ENCODE measurements around the gene ESR2.

The ESR2 gene

GRCh38 chr14:64210216-64210615 is 84.0 kb downstream of the ESR2 start:
- no peak for DNase-seq (ENCODE audit: low read depth)
- H3K4me3 ChIP-seq (ENCODE audit: control insufficient read depth, low read depth, low read length): no peak overlapping the region
- TF ChIP-seq CTCF (conservative IDR thresholded peaks at IDR 0.05; ENCODE audit: control insufficient read depth, insufficient read depth, low read depth, low read length): no peak

DNA sequence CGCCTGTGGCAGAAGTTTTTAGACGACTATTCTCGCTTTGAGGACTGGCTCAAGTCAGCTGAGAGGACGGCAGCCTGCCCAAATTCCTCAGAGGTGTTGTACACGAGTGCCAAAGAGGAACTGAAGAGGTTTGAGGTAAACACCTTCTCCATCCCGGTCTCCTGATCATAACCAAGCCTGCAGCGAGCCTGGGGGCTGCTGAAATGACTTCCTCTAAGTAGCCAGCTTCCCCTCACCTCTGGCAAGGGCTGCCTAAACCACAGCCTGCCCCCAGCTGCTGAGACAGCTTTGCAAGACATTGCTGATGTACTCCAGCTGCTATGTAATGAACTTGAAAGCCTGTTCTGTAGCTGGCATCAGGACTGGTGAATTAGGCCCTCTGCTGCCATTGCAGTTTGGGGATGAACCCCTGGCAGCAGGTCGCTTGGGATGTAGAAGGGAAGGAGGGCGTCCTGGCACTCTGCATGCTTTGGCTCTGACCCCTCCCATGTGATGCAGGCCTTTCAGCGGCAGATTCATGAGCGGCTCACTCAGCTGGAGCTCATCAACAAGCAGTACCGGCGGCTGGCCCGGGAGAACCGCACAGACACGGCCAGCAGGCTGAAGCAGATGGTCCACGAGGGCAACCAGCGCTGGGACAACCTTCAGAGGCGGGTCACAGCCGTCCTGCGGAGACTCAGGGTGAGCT is 84.6 kb downstream of the ESR2 start:
- H3K4me3 ChIP-seq (ENCODE audit: control insufficient read depth, low read depth, low read length): no peak overlapping the region
- DNase-seq (ENCODE audit: low read depth): peak; percentile 19
- TF ChIP-seq CTCF (conservative IDR thresholded peaks at IDR 0.05; ENCODE audit: control insufficient read depth, insufficient read depth, low read depth, low read length): no peak

GRCh38 chr14:64208981-64209380 is 85.2 kb downstream of the ESR2 start:
- no peak for TF ChIP-seq CTCF (conservative IDR thresholded peaks at IDR 0.05; ENCODE audit: control insufficient read depth, insufficient read depth, low read depth, low read length)
- DNase-seq (ENCODE audit: low read depth): no peak
- H3K4me3 ChIP-seq (ENCODE audit: control insufficient read depth, low read depth, low read length): no peak overlapping the region

DNA sequence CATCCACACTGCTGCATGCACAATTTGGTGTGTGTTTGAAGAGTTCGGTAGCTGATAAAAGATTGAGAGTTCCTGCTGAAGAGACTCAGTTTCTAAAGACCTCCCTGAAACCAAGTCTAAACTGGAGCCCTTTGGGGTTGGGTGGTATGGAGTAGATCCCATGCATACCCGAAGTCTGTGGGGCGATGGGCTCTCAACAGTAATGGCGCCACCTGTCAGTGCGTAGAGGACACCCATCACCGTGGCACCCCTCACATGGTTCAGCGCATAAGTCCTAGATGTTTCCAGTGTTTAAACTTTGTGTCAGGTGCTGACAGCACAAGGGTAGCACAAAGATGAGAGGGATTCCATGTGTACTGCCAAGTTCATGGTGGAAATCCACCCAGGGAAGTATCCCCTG is 85.9 kb downstream of the ESR2 start:
- no peak for DNase-seq (ENCODE audit: low read depth)
- H3K4me3 ChIP-seq (ENCODE audit: control insufficient read depth, low read depth, low read length): no peak overlapping the region
- TF ChIP-seq CTCF (conservative IDR thresholded peaks at IDR 0.05; ENCODE audit: control insufficient read depth, insufficient read depth, low read depth, low read length): no peak

DNA sequence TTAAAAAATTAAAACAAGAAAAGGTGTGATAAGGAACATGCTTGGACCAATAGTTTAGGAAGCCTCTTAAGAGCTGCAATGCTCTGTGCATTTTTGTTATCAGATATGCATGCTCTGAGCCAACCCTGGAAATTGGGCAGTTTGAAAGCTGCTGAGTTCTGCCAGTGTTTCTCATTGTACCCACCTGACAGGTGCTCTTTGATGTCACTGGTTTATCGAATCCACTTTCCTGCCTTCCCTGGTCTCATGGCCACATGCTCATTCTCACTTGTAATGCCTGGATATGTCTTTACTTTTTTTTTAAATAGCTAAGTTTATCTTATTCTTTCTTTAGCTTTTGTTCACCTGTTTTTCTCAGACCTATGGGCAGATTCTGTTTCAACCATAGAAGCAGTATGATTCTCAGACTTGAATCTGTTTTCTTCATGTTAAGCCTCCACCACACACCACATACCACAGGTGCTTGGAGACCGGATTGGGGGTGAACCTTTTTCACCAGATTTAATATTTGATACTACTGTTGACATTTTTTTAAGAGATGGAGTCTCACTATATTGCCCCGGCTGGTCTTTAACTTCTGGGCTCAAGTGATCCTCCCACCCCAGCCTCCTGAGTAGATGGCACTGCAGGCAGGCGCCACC is 90.7 kb downstream of the ESR2 start:
- H3K4me3 ChIP-seq (ENCODE audit: control insufficient read depth, low read depth, low read length): no peak overlapping the region
- DNase-seq (ENCODE audit: low read depth): no peak
- no peak for TF ChIP-seq CTCF (conservative IDR thresholded peaks at IDR 0.05; ENCODE audit: control insufficient read depth, insufficient read depth, low read depth, low read length)

DNA sequence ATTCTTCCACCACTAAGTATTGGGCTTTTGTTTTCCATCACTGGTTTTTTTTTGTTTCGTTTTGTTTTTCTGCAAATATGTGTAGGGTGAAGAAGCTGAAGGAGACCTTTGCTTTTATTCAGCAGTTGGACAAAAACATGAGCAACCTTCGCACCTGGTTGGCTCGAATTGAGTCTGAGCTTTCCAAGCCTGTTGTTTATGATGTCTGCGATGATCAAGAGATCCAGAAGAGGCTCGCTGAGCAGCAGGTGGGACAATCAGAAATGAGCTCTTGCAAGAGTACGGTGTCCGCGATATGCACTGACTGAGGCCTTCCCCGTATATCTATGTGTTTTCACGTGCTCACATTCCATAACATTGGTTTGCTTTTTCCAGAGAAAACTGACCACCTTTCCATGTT is 91.5 kb downstream of the ESR2 start:
- no peak for TF ChIP-seq CTCF (conservative IDR thresholded peaks at IDR 0.05; ENCODE audit: control insufficient read depth, insufficient read depth, low read depth, low read length)
- no peak overlapping the region for H3K4me3 ChIP-seq (ENCODE audit: control insufficient read depth, low read depth, low read length)
- no peak for DNase-seq (ENCODE audit: low read depth)

All from fibroblast of mammary gland (primary cell).